Measurements from ENCODE around the gene CHST8.

The CHST8 gene

GRCh38 chr19:33777753-33778088 lies 156.0 kb downstream of the CHST8 start:
- H3K4me3 ChIP-seq (ENCODE audit: low read depth, low read length): no peak overlapping the region
- DNase-seq (ENCODE audit: low read depth): no peak
- in situ Hi-C loops (cut with HindIII; ENCODE audit: low sequenced_read_pairs): no loop called here
- TF ChIP-seq CTCF (IDR thresholded peaks at IDR 0.05; ENCODE audit: low read depth, low read length, missing control alignments): no peak

- no peak for DNase-seq (ENCODE audit: low read depth)
- TF ChIP-seq CTCF (IDR thresholded peaks at IDR 0.05; ENCODE audit: low read depth, low read length, missing control alignments): peak; percentile 100
- H3K4me3 ChIP-seq (ENCODE audit: low read depth, low read length): no peak overlapping the region
- in situ Hi-C loops (cut with HindIII; ENCODE audit: low sequenced_read_pairs): no loop called here
Measured at GRCh38 chr19:33778089-33778791, 156.5 kb downstream of the CHST8 start.

GRCh38 chr19:33779849-33780248 lies 158.1 kb downstream of the CHST8 start:
- no peak for TF ChIP-seq CTCF (IDR thresholded peaks at IDR 0.05; ENCODE audit: low read depth, low read length, missing control alignments)
- DNase-seq (ENCODE audit: low read depth): no peak
- H3K4me3 ChIP-seq (ENCODE audit: low read depth, low read length): no peak overlapping the region
- in situ Hi-C loops (cut with HindIII; ENCODE audit: low sequenced_read_pairs): no loop called here

GRCh38 chr19:33780251-33780650 lies 158.5 kb downstream of the CHST8 start:
- no peak overlapping the region for H3K4me3 ChIP-seq (ENCODE audit: low read depth, low read length)
- in situ Hi-C loops (cut with HindIII; ENCODE audit: low sequenced_read_pairs): no loop called here
- TF ChIP-seq CTCF (IDR thresholded peaks at IDR 0.05; ENCODE audit: low read depth, low read length, missing control alignments): no peak
- no peak for DNase-seq (ENCODE audit: low read depth)

GRCh38 chr19:33780746-33781145 lies 159.0 kb downstream of the CHST8 start:
- no peak for TF ChIP-seq CTCF (IDR thresholded peaks at IDR 0.05; ENCODE audit: low read depth, low read length, missing control alignments)
- H3K4me3 ChIP-seq (ENCODE audit: low read depth, low read length): no peak overlapping the region
- in situ Hi-C loops (cut with HindIII; ENCODE audit: low sequenced_read_pairs): no loop called here
- no peak for DNase-seq (ENCODE audit: low read depth)

GRCh38 chr19:33781415-33781935 lies 159.7 kb downstream of the CHST8 start:
- in situ Hi-C loops (cut with HindIII; ENCODE audit: low sequenced_read_pairs): no loop called here
- H3K4me3 ChIP-seq (ENCODE audit: low read depth, low read length): no peak overlapping the region
- TF ChIP-seq CTCF (IDR thresholded peaks at IDR 0.05; ENCODE audit: low read depth, low read length, missing control alignments): no peak

More at GRCh38 chr19:33781415-33781935, 159.7 kb downstream of the CHST8 start:
- no peak for DNase-seq (ENCODE audit: low read depth)
